ENCODE measurements around the gene CCDC102B.

The CCDC102B gene
- long read RNA-seq, partial matches to known transcripts: 3 of 29 reads
- long read RNA-seq, other reads (novel, unspliced or antisense): 21 of 29 reads

DNA sequence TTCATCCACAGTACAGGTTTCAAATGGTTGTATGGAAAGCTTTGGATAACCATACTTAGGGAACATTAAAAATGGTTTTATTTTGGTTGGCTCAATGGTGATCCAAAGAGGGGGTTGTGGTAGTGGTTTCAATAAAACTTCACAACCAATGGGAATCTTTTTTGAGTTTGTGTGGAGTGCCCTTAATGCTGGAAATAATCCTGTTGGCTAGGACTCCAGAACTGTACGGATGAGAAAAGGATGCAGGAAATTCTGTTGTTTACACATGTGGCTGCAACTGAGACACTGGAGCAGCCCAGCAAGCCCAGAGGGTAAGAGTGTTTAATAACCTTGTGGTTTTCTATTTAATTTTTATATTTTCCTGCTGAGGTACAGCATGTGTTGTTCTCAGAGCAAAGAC, at the start of gene CCDC102B:
Gene CCDC102B (plus strand): TSS at position 210 of the 400 bp plus-strand sequence. CDS start 38,684 bp downstream, outside the sequence.
- H3K4me3 ChIP-seq (replicated peaks; ENCODE audit: insufficient read depth, low read length): no peak within 1 kb of the TSS
- no peaks in the 10 kb centered on the region for H3K27me3 ChIP-seq (ENCODE audit: insufficient read depth, poor library complexity, severe bottlenecking)
- no peak within 1 kb of the TSS for H3K27ac ChIP-seq (replicated peaks)
- TF ChIP-seq POLR2AphosphoS5 (IDR thresholded peaks at IDR 0.05; ENCODE audit: low read depth): no peak
- TF ChIP-seq GABPA (IDR thresholded peaks at IDR 0.05; ENCODE audit: low read depth): no peak
- DNase-seq (ENCODE audit: low read depth in 1 of 2, low spot score in 1 of 2): no peak

- Histone ChIP-seq H3K4me3 (replicated peaks; ENCODE audit: insufficient read depth, low read length) (no peak overlapping the region), H3K27me3 (ENCODE audit: insufficient read depth, poor library complexity, severe bottlenecking) (no peaks in the 10 kb centered on the region), H3K27ac (replicated peaks) (no peak overlapping the region)
- DNase-seq (ENCODE audit: low read depth in 1 of 2, low spot score in 1 of 2): no peak
- no peak for TF ChIP-seq POLR2AphosphoS5 (IDR thresholded peaks at IDR 0.05; ENCODE audit: low read depth)
- no peak for TF ChIP-seq CTCF (IDR thresholded peaks at IDR 0.05; ENCODE audit: insufficient read depth, low read length)
- TF ChIP-seq, protein P1, sequence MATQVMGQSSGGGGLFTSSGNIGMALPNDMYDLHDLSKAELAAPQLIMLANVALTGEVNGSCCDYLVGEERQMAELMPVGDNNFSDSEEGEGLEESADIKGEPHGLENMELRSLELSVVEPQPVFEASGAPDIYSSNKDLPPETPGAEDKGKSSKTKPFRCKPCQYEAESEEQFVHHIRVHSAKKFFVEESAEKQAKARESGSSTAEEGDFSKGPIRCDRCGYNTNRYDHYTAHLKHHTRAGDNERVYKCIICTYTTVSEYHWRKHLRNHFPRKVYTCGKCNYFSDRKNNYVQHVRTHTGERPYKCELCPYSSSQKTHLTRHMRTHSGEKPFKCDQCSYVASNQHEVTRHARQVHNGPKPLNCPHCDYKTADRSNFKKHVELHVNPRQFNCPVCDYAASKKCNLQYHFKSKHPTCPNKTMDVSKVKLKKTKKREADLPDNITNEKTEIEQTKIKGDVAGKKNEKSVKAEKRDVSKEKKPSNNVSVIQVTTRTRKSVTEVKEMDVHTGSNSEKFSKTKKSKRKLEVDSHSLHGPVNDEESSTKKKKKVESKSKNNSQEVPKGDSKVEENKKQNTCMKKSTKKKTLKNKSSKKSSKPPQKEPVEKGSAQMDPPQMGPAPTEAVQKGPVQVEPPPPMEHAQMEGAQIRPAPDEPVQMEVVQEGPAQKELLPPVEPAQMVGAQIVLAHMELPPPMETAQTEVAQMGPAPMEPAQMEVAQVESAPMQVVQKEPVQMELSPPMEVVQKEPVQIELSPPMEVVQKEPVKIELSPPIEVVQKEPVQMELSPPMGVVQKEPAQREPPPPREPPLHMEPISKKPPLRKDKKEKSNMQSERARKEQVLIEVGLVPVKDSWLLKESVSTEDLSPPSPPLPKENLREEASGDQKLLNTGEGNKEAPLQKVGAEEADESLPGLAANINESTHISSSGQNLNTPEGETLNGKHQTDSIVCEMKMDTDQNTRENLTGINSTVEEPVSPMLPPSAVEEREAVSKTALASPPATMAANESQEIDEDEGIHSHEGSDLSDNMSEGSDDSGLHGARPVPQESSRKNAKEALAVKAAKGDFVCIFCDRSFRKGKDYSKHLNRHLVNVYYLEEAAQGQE (IDR thresholded peaks at IDR 0.05; ENCODE audit: insufficient replicate concordance, low read depth): no peak
These were observed 40.8 kb upstream of the CCDC102B start for GRCh38 chr18:68757126-68757525.

GRCh38 chr18:68759308-68759707, 38.6 kb upstream of the CCDC102B start:
- no peak overlapping the region for H3K4me3 ChIP-seq (replicated peaks; ENCODE audit: insufficient read depth, low read length)
- TF ChIP-seq, protein P1 (IDR thresholded peaks at IDR 0.05; ENCODE audit: insufficient replicate concordance, low read depth): no peak
- TF ChIP-seq POLR2AphosphoS5 (IDR thresholded peaks at IDR 0.05; ENCODE audit: low read depth) (no peak), GABPA (IDR thresholded peaks at IDR 0.05; ENCODE audit: low read depth) (no peak)

DNA sequence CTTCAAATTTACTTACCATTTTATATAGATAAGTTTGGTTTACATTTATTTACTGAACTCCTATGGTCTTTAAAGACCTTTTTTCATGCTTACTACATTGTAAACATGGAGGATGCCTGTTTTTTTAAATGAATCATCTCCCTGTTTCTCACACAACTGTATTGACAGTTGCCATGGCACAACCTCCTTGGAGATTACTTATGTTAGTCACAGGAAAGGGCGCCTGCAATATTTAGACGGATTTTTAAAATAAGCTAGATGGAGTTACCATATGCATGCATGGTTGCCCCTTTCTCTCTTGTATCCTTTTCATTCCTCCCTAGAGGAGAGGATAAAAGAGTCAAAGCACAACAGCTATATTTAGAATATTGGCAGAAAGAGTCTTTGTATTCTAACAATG, 34.8 kb upstream of the CCDC102B start:
- TF ChIP-seq, protein P1 (IDR thresholded peaks at IDR 0.05; ENCODE audit: insufficient replicate concordance, low read depth): no peak
- TF ChIP-seq POLR2AphosphoS5 (IDR thresholded peaks at IDR 0.05; ENCODE audit: low read depth) (no peak), CTCF (IDR thresholded peaks at IDR 0.05; ENCODE audit: insufficient read depth, low read length) (no peak), SPI1 (IDR thresholded peaks at IDR 0.05; ENCODE audit: borderline replicate concordance, low read depth) (no peak), GABPA (IDR thresholded peaks at IDR 0.05; ENCODE audit: low read depth) (no peak)
- Histone ChIP-seq H3K4me3 (replicated peaks; ENCODE audit: insufficient read depth, low read length) (no peak overlapping the region), H3K27me3 (ENCODE audit: insufficient read depth, poor library complexity, severe bottlenecking) (no peaks in the 10 kb centered on the region), H3K27ac (replicated peaks) (no peak overlapping the region)
- no peak for DNase-seq (ENCODE audit: low read depth in 1 of 2, low spot score in 1 of 2)

More at GRCh38 chr18:68759308-68759707, 38.6 kb upstream of the CCDC102B start:
- no peak overlapping the region for H3K27ac ChIP-seq (replicated peaks)
- H3K27me3 ChIP-seq (ENCODE audit: insufficient read depth, poor library complexity, severe bottlenecking): no peaks in the 10 kb centered on the region
- no peak for DNase-seq (ENCODE audit: low read depth in 1 of 2, low spot score in 1 of 2)
